AG04450 (cell line): ENCODE measurements around the gene IFT88. TPM values are rescaled to one million over a fixed set of nuclear protein-coding genes. Genes with fewer than 3 reads are reported as not detected.

Experiments
- CTCF ChIA-PET: fragments of 300-600, 350-600 bp; formaldehyde crosslinking; extraction: SDS; loops from one replicate; lab custom pipeline; 2022; ENCODE audit warnings: antibody characterized with exemption, inconsistent platforms; lab: Charles Lee
- POLR2A ChIA-PET: fragments of 350-600 bp; formaldehyde crosslinking; extraction: SDS; loops from one replicate; lab custom pipeline; 2021; ENCODE audit warnings: antibody characterized with exemption, inconsistent platforms; lab: Yijun Ruan, JAX
- DNase-seq: peaks from one replicate; pipeline ENCODE4 v3.0.0-alpha.2; 2011; ENCODE audit warnings: low read depth, low spot score
- H3K27ac ChIP-seq: one replicate; pipeline ENCODE4 v1.5.1; 2012; ENCODE audit warnings: low read depth, low read length, control low read depth
- H3K27me3 ChIP-seq: one replicate; pipeline ENCODE4 v1.6.0; 2012; ENCODE audit warnings: low read length; ENCODE audit not compliant: control insufficient read depth, insufficient read depth
- H3K4me3 ChIP-seq: 2 replicates; pipeline ENCODE4 v1.5.1; 2011; ENCODE audit warnings: mild to moderate bottlenecking, low read depth, low read length, control low read depth
- H3K9me3 ChIP-seq: 2 replicates; pipeline ENCODE4 v1.5.1; 2012; ENCODE audit warnings: low read length; ENCODE audit not compliant: control insufficient read depth, insufficient read depth
- CTCF ChIP-seq: IDR thresholded peaks from 2 replicates; pipeline ENCODE4 v1.5.1; 2011; ENCODE audit warnings: low read depth, low read length, control low read depth, inconsistent platforms
- polyA plus RNA-seq: library from polyadenylated mRNA; depleted of rRNA; stranded (reverse); fragments of >200 nt; gene quantifications from 2 replicates; pipeline ENCODE4 v1.2.3, GENCODE V29; 2011; rRNA removed
- small RNA-seq: library from RNA; depleted of rRNA; stranded (forward); fragments of <200 nt; gene quantifications from one replicate; pipeline ENCODE3, GENCODE V24; 2012; ENCODE audit warnings: low read depth; ENCODE audit not compliant: insufficient read length

The IFT88 gene
- polyA plus RNA-seq, 1 experiment = 15.8 TPM

DNA sequence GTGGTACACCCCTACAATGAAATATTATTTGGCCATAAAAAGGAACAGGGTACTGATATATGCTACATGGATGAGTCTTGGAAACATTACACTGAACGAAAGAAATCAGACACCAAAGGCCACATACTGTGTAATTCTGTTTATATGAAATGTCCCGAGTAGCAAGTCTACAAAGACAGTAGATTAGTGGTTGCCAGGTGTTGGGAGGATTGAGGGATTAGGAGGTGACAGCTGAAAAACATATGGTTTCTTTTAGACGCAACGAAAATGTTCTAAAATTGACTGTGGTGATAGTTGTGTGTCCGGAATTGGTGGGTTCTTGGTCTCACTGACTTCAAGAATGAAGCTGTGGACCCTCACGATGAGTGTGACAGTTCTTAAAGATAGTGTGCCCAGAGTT is 171.7 kb downstream of the IFT88 start:
- ChIA-PET POLR2A (no interaction called here), CTCF (no interaction called here)
- no peak for DNase-seq
- Histone ChIP-seq H3K4me3 (no peak overlapping the region), H3K27me3 (no peaks in the 10 kb centered on the region), H3K9me3 (peaks cover 8% of the 10 kb centered on the region; the same call in 1 of the 2 replicates), H3K27ac (no peak overlapping the region)
- TF ChIP-seq CTCF = no peak

DNA sequence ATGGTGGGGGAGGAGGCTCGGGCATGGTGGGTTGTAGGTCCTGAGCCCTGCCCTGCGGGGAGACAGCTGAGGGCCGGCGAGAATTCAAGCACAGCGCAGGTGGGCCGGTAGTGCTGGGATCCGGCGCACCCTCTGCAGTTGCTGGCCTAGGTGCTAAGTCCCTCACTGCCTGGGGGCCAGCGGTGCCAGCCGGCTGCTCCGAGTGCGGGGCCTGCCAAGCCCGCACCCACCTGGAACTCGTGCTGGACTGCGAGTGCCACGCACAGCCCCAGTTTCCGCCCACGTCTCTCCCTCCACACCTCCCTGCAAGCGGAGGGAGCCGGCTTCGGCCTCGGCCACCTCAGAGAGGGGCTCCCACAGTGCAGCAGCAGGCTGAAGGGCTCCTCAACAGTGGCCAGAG is 173.1 kb downstream of the IFT88 start:
- TF ChIP-seq CTCF = no peak
- DNase-seq = no peak
- CTCF ChIA-PET = no interaction called here
- POLR2A ChIA-PET = no interaction called here
- Histone ChIP-seq H3K9me3 (peaks cover 8% of the 10 kb centered on the region; the same call in 1 of the 2 replicates), H3K4me3 (no peak overlapping the region), H3K27me3 (no peaks in the 10 kb centered on the region), H3K27ac (no peak overlapping the region)

Small RNAs within 50 kb of the gene (small RNA-seq; reads per million reads assigned to genes)
- not detected for gene RNU2-7P

Other genes with a start within 250 kb of the IFT88 start
- gene CRYL1, start 41.3 kb upstream of the IFT88 start, polyA plus RNA-seq = 21.6 and 23.2 TPM in 2 replicates
- gene IL17D, start 136.5 kb downstream of the IFT88 start, polyA plus RNA-seq = 3.0 and 3.2 TPM in 2 replicates
- gene EEF1AKMT1, start 206.8 kb downstream of the IFT88 start, polyA plus RNA-seq = 14.7 and 19.5 TPM in 2 replicates